Aortic smooth muscle cell (primary cell): ENCODE results near the gene CRIP1. TPM values are rescaled to one million over a fixed set of nuclear protein-coding genes. Genes with fewer than 3 reads are reported as not detected.

Experiments
- total RNA-seq: library from RNA; depleted of rRNA; stranded (reverse); fragments of >200 nt; gene quantifications from 2 replicates; pipeline ENCODE4 v1.2.3, GENCODE V29; 2014

The CRIP1 gene
- total RNA-seq = 46.4 and 49.0 TPM in 2 replicates

GRCh38 chr14:105486163-105486973, at the start of gene CRIP1:
CRIP1 (plus strand) TSS chr14:105486886; CDS start chr14:105487260, 374 bp downstream.

GRCh38 chr14:105474483-105475268, 12.0 kb upstream of the CRIP1 start, which contains the start of gene CRIP2:
CRIP2 (plus strand) TSS chr14:105474821; CDS start chr14:105474863, 42 bp downstream.

GRCh38 chr14:105490572-105491365, 4.1 kb downstream of the CRIP1 start, which contains the start of gene TEDC1:
TEDC1 (plus strand) TSS chr14:105491246; CDS start chr14:105491376, 130 bp downstream.

GRCh38 chr14:105525861-105526775, 39.4 kb downstream of the CRIP1 start, which contains the start of gene TMEM121:
TMEM121 (plus strand) TSS chr14:105526583; CDS start chr14:105528835, 2,252 bp downstream.

Other genes with a start within 250 kb of the CRIP1 start
- 37.0 and 44.7 TPM in 2 replicates for gene BTBD6, start 238.4 kb upstream of the CRIP1 start, total RNA-seq
- gene BRF1, start 185.9 kb upstream of the CRIP1 start, total RNA-seq = 32.0 and 41.2 TPM in 2 replicates
- 48.9 and 51.1 TPM in 2 replicates for gene PACS2, start 172.1 kb upstream of the CRIP1 start, total RNA-seq
- gene TEX22, start 88.3 kb upstream of the CRIP1 start, total RNA-seq = 0.13 and 0.37 TPM in 2 replicates
- gene MTA1, start 67.1 kb upstream of the CRIP1 start, total RNA-seq = 24.3 and 31.5 TPM in 2 replicates
- gene CRIP2, start 12.1 kb upstream of the CRIP1 start, total RNA-seq = 141 and 146 TPM in 2 replicates
- 5.6 and 11.9 TPM in 2 replicates for gene TEDC1, start 4.4 kb downstream of the CRIP1 start, total RNA-seq
- 8.3 and 11.8 TPM in 2 replicates for gene TMEM121, start 39.7 kb downstream of the CRIP1 start, total RNA-seq